K562 (cell line): ENCODE results near the gene RPRD1B.

ENCODE experiments used
- CHD4 ChIP-seq: fragments of 200-600 bp; sonication (generic); IDR thresholded peaks from 3 replicates; pipeline ENCODE4 v1.6.1; 2012; ENCODE audit warnings: low read depth, mild to moderate bottlenecking, mixed read lengths, low read length, inconsistent platforms; ENCODE audit not compliant: insufficient read depth, insufficient replicate concordance, poor library complexity, severe bottlenecking
- POLR2A ChIP-seq: fragments of 450-650 bp; conservative IDR thresholded peaks from 2 replicates; pipeline ENCODE4 v1.6.1; 2016
- RBM17 ChIP-seq: fragments of 200-400 bp; formaldehyde crosslinking; IDR thresholded peaks from 2 replicates; pipeline ENCODE4 v1.6.1; 2017; ENCODE audit warnings: low read depth, mild to moderate bottlenecking, low read length, borderline replicate concordance
- TF ChIP-seq, protein P1 (sequence below), 3 experiments: IDR thresholded peaks in 2 of 3; conservative IDR thresholded peaks in 1 of 3; 2 replicates each; pipeline ENCODE4 v1.5.1; 2011 to 2012; ENCODE audit warnings: low read length in 3 of 3, mild to moderate bottlenecking in 3 of 3, control low read depth in 2 of 3, improper control_type of control experiment in 1 of 3, inconsistent platforms in 1 of 3, low read depth in 1 of 3, mixed read lengths in 1 of 3, moderate library complexity in 1 of 3; ENCODE audit not compliant: insufficient read depth in 2 of 3
- TF ChIP-seq, protein P2 (sequence below), 3 experiments: fragments of 200-800 bp in 1 of 3; sonication (Bioruptor generic) in 1 of 3; sonication (generic) in 1 of 3; formaldehyde crosslinking in 1 of 3; IDR thresholded peaks; 2 replicates each; pipeline versions ENCODE4 v1.6.1 to v1.8.0; 2016 to 2022; ENCODE audit warnings: mild to moderate bottlenecking in 2 of 3, missing compliant biosample characterization in 2 of 3, missing genetic modification characterization in 2 of 3, missing genetic modification reagents in 1 of 3

DNA sequence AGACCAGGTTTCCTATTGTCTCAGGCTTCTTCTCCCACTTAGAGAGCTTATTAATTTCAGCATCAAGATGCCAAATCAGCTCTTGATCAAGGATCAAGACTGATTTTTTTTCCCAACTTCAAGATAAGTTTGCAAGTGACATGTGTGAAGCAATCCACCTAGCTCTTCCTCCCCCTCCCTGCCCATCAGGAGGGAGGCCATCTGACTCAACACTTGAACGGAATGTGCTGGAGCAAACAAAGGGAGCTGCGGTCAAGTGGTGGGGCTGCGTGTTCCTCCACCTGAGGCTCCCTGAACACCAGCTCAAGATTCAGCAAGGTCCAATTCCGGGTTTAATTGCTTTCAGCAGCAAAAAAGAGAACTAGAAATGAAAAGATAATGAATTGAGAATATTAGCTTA lies 39.0 kb upstream of the RPRD1B start:
- TF ChIP-seq POLR2A: no peak
- TF ChIP-seq, protein P1, sequence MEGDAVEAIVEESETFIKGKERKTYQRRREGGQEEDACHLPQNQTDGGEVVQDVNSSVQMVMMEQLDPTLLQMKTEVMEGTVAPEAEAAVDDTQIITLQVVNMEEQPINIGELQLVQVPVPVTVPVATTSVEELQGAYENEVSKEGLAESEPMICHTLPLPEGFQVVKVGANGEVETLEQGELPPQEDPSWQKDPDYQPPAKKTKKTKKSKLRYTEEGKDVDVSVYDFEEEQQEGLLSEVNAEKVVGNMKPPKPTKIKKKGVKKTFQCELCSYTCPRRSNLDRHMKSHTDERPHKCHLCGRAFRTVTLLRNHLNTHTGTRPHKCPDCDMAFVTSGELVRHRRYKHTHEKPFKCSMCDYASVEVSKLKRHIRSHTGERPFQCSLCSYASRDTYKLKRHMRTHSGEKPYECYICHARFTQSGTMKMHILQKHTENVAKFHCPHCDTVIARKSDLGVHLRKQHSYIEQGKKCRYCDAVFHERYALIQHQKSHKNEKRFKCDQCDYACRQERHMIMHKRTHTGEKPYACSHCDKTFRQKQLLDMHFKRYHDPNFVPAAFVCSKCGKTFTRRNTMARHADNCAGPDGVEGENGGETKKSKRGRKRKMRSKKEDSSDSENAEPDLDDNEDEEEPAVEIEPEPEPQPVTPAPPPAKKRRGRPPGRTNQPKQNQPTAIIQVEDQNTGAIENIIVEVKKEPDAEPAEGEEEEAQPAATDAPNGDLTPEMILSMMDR (IDR thresholded peaks at IDR 0.05 in 2 of 3, conservative IDR thresholded peaks at IDR 0.05 in 1 of 3; ENCODE audit: insufficient read depth in 2 of 3, low read depth in 1 of 3, low read length in 3 of 3): no peak
- TF ChIP-seq CHD4: no peak
- TF ChIP-seq RBM17: no peak
- TF ChIP-seq, protein P2, sequence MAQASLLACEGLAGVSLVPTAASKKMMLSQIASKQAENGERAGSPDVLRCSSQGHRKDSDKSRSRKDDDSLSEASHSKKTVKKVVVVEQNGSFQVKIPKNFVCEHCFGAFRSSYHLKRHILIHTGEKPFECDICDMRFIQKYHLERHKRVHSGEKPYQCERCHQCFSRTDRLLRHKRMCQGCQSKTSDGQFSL (CRISPR knock-in tag; IDR thresholded peaks at IDR 0.05): no peak
- TF ChIP-seq, protein P2 (tag; IDR thresholded peaks at IDR 0.05): no peak
